Umbilical cord (tissue), 2 donors: ENCODE results near the gene ZFAND6. TPM values are rescaled to one million over a fixed set of nuclear protein-coding genes. Genes with fewer than 3 reads are reported as not detected.
A peak's percentile ranks its signal among the peaks of the same experiment; 100 is the strongest.

Experiments
- DNase-seq: peaks from one replicate; pipeline ENCODE4 v3.0.0-alpha.2; 2015; ENCODE audit warnings: low spot score
- total RNA-seq: library from RNA; depleted of rRNA; stranded (reverse); fragments of >200 nt; gene quantifications from one replicate; pipeline ENCODE4 v1.2.3, GENCODE V29; 2014; ENCODE audit warnings: low replicate concordance; ENCODE audit not compliant: insufficient read depth

Gene ZFAND6
- total RNA-seq, 1 donor from 2014 or later: 180 TPM

DNA sequence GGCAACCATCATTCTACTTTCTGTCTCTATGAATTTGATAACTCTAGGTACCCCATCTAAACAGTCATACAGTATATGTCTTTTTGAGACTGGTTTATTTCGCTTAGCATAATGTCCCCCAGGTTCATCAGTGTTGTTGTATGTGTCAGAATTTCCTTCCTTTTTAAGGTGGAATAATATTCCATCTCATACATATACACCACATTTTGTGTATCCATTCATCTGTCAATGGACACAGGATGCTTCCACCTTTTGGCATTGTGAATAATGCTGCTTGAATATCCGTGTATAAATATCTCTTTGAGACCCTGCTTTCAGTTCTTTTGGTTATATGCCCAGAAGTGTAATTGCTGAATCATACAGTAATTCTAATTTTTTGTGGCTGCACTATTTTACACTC, 10.4 kb upstream of the ZFAND6 start:
- DNase-seq: no peak

DNA sequence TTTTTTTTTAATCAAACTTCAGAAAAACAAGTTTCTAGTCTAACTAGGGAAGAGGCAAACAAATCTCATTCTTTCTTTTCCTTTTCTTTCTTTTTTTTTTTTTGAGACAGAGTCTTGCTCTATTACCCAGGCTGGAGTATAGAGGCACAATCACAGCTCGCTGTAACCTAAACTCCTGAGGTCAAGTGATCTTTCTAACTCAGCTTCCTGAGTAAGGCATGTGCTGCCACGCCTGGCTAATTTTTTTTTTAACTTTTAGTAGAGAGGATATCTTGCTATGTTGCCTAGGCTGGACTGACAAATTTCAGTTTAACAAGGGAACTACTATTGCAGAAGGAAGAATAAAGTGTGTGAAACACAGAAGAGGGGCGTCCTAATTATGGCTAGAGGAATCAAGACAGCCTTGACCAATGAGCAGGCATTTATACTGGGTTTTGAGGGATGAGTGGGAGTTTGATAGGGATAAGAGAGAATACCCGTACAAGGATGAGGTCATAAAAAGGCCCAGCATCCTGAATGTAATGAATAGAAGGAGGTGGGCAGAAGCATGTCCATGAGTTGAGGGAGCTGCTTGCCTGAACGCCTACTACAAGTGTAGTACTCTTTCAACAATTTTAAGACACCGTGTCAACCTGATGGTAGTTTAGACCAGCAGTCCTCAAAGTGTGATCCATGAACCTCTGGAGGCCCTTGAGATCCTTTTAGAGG, 6.7 kb upstream of the ZFAND6 start:
- DNase-seq: no peak

DNA sequence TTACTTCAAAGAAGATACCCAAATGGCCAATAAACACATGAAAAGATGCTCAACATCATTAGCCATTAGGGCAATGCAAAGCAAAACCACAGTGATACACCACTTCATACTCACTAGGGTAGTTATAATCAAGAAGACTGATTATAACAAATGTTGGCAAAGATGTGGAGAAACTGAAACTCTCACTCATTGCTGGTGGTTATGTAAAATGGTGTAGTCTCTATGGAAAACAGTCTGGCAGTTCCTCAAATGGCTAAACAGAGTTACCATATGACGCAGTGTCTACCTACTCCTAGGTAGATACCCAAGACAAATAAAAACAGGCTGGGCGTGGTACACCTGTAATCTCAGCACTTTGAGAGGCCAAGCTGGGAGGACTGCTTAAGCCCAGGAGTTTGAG, 3.5 kb upstream of the ZFAND6 start:
- no peak for DNase-seq

DNA sequence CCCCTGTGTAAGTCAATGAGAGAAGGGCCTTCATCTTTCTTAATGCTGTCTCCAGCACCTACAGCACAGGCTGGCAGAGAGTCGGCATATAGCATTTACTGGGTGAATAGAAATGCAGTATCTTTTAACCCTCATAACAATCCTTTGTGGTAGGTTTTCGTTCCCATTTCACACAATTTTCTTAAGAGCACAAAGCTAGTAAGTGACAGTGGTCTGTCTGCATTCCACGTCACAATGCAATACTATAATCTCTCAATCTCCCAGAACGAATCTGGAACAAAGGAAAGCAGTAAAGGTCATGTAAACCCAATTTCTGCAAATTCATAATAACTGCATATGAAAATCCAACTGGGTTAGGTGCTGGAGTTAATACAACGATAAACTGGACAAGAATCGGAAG, 1.4 kb upstream of the ZFAND6 start:
- no peak for DNase-seq

DNA sequence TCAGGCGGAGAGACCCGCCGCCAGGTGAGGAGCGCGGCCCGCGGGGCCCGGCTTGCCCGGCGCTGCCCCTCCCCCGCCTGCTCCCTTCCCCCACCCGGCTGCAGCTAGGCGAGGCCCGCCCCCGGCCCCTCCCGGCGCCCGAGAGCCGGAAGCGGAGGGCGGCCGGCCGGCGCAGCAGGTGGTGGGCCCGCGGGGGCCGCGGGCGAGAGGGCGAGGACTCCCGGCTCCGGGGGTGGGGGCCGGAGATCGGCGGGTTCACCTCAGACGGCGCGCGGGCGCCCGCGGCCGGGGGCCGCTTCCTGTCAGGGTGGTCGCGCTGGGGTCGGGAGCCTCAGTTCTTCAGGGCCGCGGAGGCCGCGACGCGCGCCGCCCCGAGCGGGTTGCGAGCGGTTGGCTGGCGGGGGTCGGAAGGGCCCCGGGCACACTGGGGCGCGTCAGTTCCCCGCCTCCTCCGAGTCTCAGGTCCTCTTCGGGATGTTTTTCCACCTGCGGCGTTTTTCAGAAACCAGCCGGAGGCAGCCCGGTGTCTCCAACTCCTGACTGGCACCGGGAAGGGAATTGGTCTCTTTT, 395 bp downstream of the ZFAND6 start:
- DNase-seq: no peak

DNA sequence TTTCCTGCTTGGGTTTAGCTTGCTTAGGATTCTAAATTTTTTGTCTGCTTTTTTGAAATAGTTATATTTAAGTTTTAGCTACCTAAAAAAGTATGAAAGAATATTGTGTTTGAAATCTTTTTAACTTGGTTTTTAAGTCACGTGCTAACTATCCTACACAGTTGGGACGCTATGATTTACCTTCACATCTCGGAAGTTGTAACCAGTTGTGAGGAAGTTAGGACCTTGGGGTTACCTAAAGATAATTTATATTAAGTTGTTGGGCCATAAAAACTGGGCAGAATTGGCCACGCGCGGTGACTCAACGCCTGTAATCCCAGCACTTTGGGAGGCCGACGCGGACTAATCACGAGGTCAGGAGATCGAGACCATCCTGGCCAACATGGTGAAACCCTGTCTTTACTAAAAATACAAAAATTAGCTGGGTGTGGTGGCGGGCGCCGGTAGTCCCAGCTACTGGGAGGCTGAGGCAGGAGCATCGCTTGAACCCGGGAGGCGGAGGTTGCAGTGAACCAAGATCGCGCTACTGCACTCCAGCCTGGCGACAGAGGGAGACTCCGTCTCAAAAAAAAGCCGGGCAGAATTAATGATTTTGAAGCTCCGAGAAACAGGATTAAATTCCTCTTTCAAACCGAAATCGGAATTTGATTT, 1.0 kb downstream of the ZFAND6 start:
- DNase-seq: peak; percentile 29

DNA sequence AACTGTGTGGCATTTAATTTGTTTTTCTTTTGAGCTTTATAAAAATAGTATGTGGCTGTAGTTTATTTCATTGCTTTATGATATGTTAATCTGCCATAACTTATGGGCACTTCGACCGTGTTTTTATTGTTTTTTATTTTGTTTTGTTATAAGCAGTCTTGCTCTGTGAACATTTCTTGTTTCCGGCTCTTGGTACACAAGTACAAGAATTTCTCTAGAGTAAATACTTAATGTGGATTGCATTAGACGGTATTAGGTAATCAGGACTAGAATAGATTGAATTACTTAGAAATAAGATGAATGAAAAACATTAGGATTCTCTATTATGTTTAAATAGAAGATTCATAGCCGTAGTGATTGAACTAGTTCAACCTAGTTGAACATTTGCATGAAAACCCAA, 2.1 kb downstream of the ZFAND6 start:
- DNase-seq: no peak

DNA sequence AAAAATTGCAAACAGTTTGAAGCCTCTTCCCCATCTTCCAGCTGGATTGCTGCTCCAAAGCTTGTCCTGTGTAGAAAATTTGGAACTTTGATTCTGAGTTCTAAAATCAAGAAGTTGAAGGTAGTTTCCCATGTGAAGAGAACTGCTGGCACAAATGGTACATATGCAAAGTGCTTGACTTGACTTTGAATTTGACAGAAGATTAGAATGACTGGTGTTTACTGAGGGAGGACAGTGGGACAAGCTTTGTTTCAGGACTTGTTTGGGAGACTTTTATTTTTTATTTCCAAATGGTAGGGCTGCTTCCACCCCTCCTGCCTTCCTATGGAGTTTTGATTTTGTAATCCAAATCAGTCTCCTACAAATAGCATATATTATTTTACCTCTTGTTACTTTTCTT, 7.4 kb downstream of the ZFAND6 start:
- DNase-seq: no peak

DNA sequence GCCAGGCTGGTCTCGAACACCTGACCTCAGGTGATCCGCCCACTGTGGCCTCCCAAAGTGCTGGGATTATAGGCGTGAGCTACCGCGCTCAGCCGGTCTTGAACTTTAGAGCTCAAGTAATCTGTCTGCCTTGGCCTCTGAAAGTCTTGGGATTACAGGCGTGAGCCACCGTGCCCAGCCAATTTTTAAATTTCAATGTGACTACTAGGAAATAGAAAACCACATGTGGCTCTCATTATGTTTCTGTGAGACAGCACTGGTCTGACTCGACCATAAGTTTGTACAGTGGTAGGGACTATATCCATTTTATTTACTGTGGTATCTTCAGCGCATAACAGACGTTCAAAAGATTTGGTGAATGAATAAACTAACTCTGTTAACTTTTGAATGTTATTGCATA, 9.1 kb downstream of the ZFAND6 start:
- DNase-seq: no peak

DNA sequence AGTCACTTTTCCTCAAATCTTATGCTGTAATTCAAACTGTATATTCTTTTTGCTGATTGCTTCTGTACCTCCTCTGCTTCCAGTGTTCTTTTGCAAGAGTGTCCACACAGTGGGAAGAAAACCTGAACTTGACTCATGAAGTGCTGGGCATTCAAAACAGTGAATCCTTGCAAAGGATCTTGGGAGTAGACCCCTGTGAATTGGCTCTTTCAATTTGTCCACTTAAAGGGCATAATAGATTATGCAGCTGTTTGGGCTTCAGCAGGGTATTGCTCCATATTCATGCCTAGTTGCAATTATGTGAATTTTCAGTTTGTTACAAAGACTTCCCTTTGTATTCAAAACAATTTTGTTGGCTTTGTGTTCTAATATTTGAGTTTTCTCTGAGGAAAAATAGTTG, 11.4 kb downstream of the ZFAND6 start:
- no peak for DNase-seq

DNA sequence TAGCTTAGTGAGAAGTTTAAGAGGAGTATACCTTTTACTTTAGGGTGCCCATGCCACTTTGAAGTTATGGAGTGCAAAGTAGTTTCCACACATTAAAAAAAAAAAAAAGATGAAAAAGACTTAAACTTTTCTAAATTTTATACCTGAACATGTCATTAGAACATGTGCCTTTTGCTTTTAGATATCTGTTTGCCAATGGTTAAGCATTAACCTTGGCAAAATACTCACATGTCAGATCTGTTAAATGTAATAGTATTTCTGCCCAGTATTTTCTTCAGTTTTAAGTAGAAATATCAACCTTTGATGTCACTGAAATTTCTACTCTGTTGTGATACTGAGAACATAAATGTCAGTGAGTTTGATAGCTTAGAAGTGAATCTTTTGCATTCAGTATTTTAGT, 12.2 kb downstream of the ZFAND6 start:
- no peak for DNase-seq

DNA sequence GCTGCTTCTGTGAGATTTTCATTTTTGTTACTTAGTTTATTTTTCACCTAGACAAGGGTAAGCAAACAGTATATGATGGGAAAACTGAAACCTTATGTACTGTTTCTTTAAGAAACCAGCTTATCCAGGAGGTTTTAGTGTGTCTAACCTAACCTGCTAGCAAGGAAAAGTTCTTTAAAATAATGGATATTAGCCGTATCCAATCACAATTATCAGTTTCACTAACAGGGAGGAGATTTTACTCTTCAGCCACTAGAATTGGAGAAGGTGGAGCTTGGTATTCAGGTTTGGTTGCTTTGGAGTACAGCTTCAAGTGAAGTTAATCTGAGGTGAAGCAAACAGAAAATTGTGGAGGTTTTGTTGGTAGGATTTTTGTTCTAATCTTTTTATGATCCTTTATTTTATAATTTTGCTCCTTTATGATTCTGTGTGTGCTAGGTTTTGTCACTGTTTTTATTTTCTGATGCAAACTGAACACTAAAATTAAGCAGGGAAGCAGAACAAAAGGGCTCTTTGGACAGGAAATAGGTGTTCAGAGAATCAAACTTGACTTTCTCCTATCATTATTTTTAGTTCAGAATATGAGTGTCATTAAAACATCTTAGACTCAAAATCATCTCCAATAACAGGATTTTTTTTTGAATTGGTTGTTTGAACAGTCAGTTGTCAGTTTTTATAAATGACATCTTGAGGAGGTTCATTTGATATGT, 13.0 kb downstream of the ZFAND6 start:
- DNase-seq: peak; percentile 97

DNA sequence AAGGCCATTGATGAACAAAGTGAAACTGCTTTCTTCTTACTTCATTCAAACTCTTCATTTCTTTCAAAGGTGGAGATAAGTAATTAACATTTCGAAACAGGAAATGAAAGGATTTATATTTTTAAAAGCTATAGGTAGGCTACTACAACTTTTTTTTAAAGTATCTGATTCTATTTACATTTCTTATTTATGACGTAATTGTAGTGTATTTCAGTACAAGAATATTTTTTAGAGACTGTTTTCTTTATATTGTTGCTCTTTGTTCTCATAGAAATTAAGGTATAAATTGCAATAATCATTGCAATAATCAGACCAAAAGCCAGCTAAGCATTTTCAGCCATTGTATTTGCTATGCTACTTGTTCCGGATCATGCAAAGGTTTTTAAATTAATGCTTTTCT, 13.7 kb downstream of the ZFAND6 start:
- DNase-seq: no peak

DNA sequence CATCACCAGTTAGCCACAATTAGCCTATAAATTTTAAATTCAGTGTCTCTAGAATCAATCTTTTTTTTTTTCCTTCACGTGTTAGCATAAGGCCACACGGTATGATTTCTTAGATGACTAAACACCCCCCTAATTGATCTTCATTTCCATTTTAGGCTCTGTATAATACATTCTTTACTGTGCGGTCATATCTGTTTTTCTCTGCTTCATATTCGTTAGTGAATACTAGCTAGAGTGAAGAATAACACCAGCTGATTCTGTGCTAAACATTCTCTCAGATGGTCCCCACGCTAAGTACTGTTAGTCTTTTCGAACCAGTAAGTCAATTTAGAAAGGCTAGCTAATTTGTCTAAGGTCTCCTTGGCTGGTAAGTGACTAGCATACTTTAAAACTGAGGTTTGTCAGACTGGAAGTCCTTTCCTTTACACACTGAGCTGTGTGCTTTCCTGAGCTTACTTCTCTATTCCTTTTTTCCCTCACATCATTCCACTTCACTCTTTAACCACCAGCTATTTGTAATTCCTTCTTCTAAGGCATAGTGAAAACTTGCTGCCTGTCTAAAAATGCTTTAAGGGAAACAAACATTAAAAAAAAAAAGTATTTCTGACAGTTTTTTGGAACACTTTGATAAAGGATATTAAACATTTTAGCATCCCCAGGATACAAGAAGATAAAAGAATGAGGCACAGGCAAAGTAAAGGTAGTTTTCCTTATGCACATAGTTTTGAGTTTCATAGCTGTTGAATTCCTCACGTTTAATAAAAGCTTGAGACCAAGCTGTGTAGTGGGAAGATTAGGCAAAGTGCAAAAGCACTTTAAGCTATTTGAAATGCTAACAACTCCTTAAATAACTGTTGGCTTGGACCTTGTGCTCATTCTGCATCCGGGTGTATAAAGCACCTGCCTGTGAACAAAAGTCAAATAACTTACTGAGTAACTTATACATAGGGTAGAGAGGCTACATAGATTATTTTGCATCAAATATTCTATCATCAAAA, 17.1 kb downstream of the ZFAND6 start:
- DNase-seq: no peak

DNA sequence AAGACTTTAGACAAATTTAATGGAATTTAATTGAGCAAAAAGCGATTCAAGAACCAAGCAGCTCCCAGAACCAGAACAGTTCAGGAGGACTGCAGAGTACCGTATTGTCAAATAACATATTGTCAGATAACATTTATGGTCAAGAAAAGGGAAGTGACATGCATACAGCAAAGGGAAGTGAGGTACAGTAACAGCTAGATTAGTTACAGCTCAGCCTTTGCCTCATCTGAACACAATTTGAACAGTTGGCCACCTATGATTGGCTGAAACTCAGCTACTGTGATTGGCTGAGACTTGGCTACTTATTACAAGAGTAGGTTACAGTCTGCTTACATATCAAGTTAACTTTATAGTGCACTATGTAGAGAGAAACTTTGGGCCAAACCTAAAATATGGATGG, 21.9 kb downstream of the ZFAND6 start:
- DNase-seq: no peak

DNA sequence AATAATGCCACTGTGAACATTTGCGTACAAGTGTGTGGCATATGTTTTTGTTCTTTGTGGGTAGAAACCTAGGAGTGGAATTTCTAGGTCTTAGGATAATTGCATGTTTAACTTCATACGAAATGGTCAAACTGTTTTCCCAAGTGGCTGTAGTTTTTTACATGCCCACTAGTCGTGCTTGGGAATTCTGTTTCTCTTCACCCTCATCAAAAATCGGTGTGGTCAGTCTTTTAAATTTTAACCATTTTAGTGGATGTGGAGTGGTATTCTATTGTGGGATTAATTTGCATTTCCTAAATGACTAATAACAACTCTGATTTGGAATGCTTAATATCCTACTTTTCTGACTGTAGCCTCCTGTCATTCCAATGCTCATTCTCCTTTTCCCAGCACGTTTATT, 27.6 kb downstream of the ZFAND6 start:
- no peak for DNase-seq

DNA sequence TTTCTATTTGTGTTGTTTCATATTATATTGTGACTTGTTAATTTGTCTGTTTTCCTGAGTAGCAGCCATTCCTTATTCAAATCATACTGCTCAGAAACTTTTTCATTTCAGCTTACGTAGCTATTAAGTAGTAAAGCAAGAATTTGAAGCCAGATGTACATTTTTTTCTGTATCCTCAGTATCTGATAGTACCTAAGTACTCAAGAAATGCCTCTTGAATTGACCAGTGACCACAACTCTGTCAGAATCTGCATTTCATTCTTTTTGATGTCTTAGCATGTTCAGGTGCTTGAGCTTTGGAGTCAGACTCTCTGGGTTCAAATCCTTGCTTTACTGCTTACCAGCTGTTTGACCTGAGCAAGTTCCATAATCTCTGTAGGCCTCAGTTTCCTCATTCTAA, 30.6 kb downstream of the ZFAND6 start:
- DNase-seq: no peak

DNA sequence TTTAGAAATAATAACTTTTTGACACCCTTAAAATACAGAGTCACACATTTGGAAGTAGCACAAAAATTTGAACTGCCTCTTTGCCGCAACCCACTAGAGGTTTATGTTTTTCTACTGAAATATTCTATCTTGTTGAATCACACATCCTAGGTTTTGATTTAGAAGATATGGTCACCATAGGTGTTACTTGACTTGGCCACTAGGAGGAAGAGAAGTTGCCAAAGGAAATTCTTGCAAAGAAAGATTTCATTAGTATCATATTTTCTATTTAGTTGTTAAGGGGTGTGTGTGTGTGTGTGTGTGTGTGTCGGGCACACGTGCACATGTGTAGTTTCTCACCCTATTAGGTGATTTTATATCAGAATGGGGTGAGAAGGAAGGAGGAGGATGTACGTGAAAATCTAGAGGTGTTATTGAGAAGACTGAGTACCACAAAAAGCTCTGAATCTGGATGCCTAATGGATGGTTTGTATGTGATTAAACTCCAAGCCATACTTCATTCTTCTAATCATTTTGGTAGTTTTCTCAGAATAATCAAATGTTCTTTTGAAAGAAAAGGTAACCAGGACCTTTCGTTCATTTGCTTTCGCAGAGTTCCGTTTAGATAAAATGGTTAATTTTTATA, 31.5 kb downstream of the ZFAND6 start:
- DNase-seq: no peak

DNA sequence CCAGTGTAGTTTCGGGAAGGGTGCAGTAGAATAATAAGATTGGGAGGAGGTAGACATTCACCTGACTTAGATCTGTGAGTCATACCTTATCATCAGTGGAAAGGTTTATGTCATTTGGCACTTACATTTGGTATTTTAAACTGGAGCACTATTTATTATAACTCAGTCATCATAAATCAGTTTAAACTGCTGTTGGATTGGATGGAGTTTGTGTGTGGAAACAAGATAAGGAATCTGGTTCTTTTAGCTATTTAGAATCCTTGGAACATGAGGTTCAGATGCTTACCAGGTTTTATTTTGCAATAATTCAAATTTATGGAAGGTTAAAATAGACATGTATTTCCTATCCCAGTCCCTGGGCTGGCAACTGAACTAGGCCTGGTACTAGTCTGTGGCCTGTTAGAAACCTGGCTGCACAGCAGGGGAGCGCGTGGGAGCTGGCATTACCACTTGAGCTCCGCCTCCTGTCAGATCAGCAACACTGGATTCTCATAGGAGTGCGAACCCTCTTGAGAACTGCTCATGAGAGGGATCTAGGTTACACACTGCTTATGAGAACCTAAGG, 34.5 kb downstream of the ZFAND6 start:
- DNase-seq: peak; percentile 45

DNA sequence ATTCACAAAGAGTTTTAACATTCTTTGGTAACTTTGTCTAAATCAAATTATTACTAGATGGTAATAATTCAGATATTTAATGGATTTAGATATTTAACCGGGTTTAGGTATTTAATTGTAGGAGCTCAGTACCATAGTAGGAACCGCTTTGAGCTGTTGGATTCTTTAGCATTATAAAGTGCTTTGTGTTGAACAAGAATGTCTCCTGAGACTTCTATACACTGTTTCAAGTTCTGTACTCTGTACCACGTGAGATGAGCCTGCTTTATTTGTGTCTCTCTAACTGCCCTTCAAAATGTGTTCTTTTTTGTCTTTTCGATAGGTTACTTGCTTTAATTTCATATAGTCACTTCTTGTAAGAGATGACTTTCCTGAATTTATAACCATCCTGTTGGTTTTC, 36.0 kb downstream of the ZFAND6 start:
- no peak for DNase-seq

DNA sequence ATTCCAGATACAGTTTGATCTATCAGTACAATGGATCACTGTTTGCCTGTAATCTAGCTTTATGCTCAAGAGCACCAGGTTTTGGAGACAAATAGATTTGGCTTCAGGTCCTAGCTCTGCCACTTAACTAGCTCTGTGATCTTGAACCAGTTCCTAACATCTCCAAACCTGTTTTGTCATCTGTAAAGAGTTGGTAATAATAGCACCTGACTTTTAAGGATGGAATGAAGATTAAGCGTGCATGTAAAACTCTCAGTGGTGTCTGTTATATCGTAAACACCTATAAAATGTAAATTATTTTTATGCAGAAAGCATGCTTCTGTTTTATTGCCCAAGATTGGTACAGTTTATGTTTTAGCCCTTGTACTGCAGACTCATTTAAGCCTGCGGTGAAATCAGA, 36.5 kb downstream of the ZFAND6 start:
- no peak for DNase-seq
